ENCODE data around the gene USP31. TPM values are rescaled to one million over a fixed set of nuclear protein-coding genes. Genes with fewer than 3 reads are reported as not detected.

Gene USP31
- total and polyA plus RNA-seq, 2 of the 13 experiments (the other 11 are each of a cell fraction or from before 2014, with no cell fraction given) = 22.5 to 23.3 TPM

GRCh38 chr16:23141959-23142740, 7.1 kb downstream of the USP31 start (continued):
- TF ChIP-seq SATB2 (CRISPR knock-in tag; IDR thresholded peaks at IDR 0.05) = no peak
- TF ChIP-seq SMAD3 (CRISPR knock-in tag; IDR thresholded peaks at IDR 0.05) = no peak; the same call in 1 of the 2 replicates
- TF ChIP-seq SKIL (CRISPR knock-in tag; IDR thresholded peaks at IDR 0.05; ENCODE audit: borderline replicate concordance) = no peak
- TF ChIP-seq DBP (CRISPR knock-in tag; IDR thresholded peaks at IDR 0.05; ENCODE audit: not compliant biosample characterization) = no peak
- TF ChIP-seq ZSCAN29 (CRISPR knock-in tag; conservative IDR thresholded peaks at IDR 0.05) = peak; percentile 77
- TF ChIP-seq GLI4 (CRISPR knock-in tag; IDR thresholded peaks at IDR 0.05; ENCODE audit: borderline replicate concordance) = no peak
- no peak for TF ChIP-seq ZHX1 (CRISPR knock-in tag; IDR thresholded peaks at IDR 0.05; ENCODE audit: low read depth)
- TF ChIP-seq FOXP4 (CRISPR knock-in tag; IDR thresholded peaks at IDR 0.05) = peak; percentile 51; the same call in 1 of the 2 replicates
- TF ChIP-seq HDAC6 (IDR thresholded peaks at IDR 0.05; ENCODE audit: low read depth, low read length) = no peak
- TF ChIP-seq ZNF331 (CRISPR knock-in tag; IDR thresholded peaks at IDR 0.05) = no peak; the same call in 1 of the 2 replicates
- no peak for TF ChIP-seq EZH2 (conservative IDR thresholded peaks at IDR 0.05; ENCODE audit: low read depth, low read length)
- no peak for TF ChIP-seq ZNF335 (CRISPR knock-in tag; IDR thresholded peaks at IDR 0.05)
- no peak for TF ChIP-seq PRPF4 (IDR thresholded peaks at IDR 0.05; ENCODE audit: low read depth, low read length, poor library complexity, severe bottlenecking)
- TF ChIP-seq MTF2 (CRISPR knock-in tag; IDR thresholded peaks at IDR 0.05; ENCODE audit: borderline replicate concordance) = no peak
- TF ChIP-seq ZNF44 (CRISPR knock-in tag; IDR thresholded peaks at IDR 0.05) = no peak
- no peak for TF ChIP-seq ZNF816 (CRISPR knock-in tag; IDR thresholded peaks at IDR 0.05; ENCODE audit: borderline replicate concordance)
- peak; percentile 41; the same call in 1 of the 2 replicates for TF ChIP-seq FOSL2 (CRISPR knock-in tag; IDR thresholded peaks at IDR 0.05)
- TF ChIP-seq ZNF740 (CRISPR knock-in tag; IDR thresholded peaks at IDR 0.05) = no peak
- no peak for TF ChIP-seq KLF6 (CRISPR knock-in tag; IDR thresholded peaks at IDR 0.05)
- no peak for TF ChIP-seq ZNF891 (CRISPR knock-in tag; IDR thresholded peaks at IDR 0.05)
- no peak for TF ChIP-seq ZFAT (CRISPR knock-in tag; conservative IDR thresholded peaks at IDR 0.05)
- no peak for TF ChIP-seq ZSCAN31 (CRISPR knock-in tag; IDR thresholded peaks at IDR 0.05; ENCODE audit: low read depth)

All from HepG2 (cell line).